Hepatocyte (in vitro differentiated cells): ENCODE data around the gene GSTM5. TPM values are rescaled to one million over a fixed set of nuclear protein-coding genes. Genes with fewer than 3 reads are reported as not detected.

Experiments used
- DNase-seq: peaks from one replicate; pipeline ENCODE4 v3.0.0-alpha.2; 2016; ENCODE audit warnings: low spot score
- H2AFZ ChIP-seq: fragments of 200-600 bp; sonication (generic); 2 replicates; pipeline ENCODE4 v1.6.0; 2016; ENCODE audit warnings: antibody characterized with exemption, mild to moderate bottlenecking
- H3K27ac ChIP-seq: fragments of 200-600 bp; sonication (generic); 2 replicates; pipeline ENCODE4 v1.5.1; 2016; ENCODE audit warnings: mild to moderate bottlenecking
- H3K27me3 ChIP-seq: fragments of 200-600 bp; sonication (generic); 2 replicates; pipeline ENCODE4 v1.6.1; 2016
- H3K36me3 ChIP-seq: fragments of 200-600 bp; sonication (generic); replicated peaks from 2 replicates; pipeline ENCODE4 v1.5.1; 2016; ENCODE audit warnings: low read depth; ENCODE audit not compliant: insufficient read depth
- H3K4me1 ChIP-seq: fragments of 200-600 bp; sonication (generic); 2 replicates; pipeline ENCODE4 v1.5.1; 2016; ENCODE audit warnings: mild to moderate bottlenecking, moderate library complexity; ENCODE audit not compliant: insufficient read depth
- H3K4me2 ChIP-seq: fragments of 200-600 bp; sonication (generic); 2 replicates; pipeline ENCODE4 v1.6.0; 2016
- H3K4me3 ChIP-seq: fragments of 200-600 bp; sonication (generic); 2 replicates; pipeline ENCODE4 v1.5.1; 2016; ENCODE audit warnings: mild to moderate bottlenecking
- H3K79me2 ChIP-seq: fragments of 200-600 bp; sonication (generic); 2 replicates; pipeline ENCODE4 v1.6.0; 2017; ENCODE audit warnings: mild to moderate bottlenecking
- H3K9me2 ChIP-seq: fragments of 200-600 bp; sonication (generic); replicated peaks from 2 replicates; pipeline ENCODE4 v1.6.0; 2017; ENCODE audit warnings: mild to moderate bottlenecking; ENCODE audit not compliant: insufficient read depth
- H3K9me3 ChIP-seq: fragments of 200-600 bp; sonication (generic); 2 replicates; pipeline ENCODE4 v1.5.1; 2016; ENCODE audit warnings: low read depth, mild to moderate bottlenecking
- H4K20me1 ChIP-seq: fragments of 200-600 bp; sonication (generic); 2 replicates; pipeline ENCODE4 v1.6.0; 2016; ENCODE audit warnings: mild to moderate bottlenecking; ENCODE audit not compliant: insufficient read depth, poor library complexity, severe bottlenecking
- CTCF ChIP-seq: fragments of 200-600 bp; sonication (generic); IDR thresholded peaks from 2 replicates; pipeline ENCODE4 v1.5.1; 2016; ENCODE audit warnings: antibody characterized with exemption, mild to moderate bottlenecking; ENCODE audit not compliant: poor library complexity
- EZH2 ChIP-seq: fragments of 200-600 bp; sonication (generic); IDR thresholded peaks from 2 replicates; pipeline ENCODE4 v1.6.1; 2016; ENCODE audit warnings: antibody characterized with exemption, mild to moderate bottlenecking, borderline replicate concordance
- EZH2phosphoT487 ChIP-seq: fragments of 200-600 bp; sonication (generic); IDR thresholded peaks from one replicate; pipeline ENCODE4 v1.6.1; 2018; ENCODE audit warnings: antibody characterized with exemption, mild to moderate bottlenecking, low read depth, moderate library complexity; ENCODE audit not compliant: unreplicated experiment, severe bottlenecking
- WGBS: methylation state at CpG from one replicate; pipeline ENCODE4 v1.1.6; 2016; ENCODE audit warnings: low lambda C conversion rate; ENCODE audit errors: missing lambda C conversion rate; 5-methylcytosine and 5-hydroxymethylcytosine counted together
- polyA plus RNA-seq: library from polyadenylated mRNA; unstranded; fragments of >200 nt; fragmentation: Nextera tagmentation; extraction: Ambion mirVana; gene quantifications from 2 replicates; pipeline ENCODE4 v1.2.1, GENCODE V29; 2016
- total RNA-seq: library from RNA; depleted of rRNA; stranded (reverse); fragments of >200 nt; gene quantifications from 2 replicates; pipeline ENCODE4 v1.2.3, GENCODE V29; 2014

The GSTM5 gene
- total and polyA plus RNA-seq, 2 experiments from 2014 or later, result 1.2 to 3.0 TPM

GRCh38 chr1:109712321-109712864 lies 342 bp downstream of the GSTM5 start:
- Histone ChIP-seq H2AFZ (no peak overlapping the region), H3K4me1 (no peaks in the 10 kb centered on the region), H3K9me3 (no peaks in the 10 kb centered on the region), H3K9me2 (no peaks in the 10 kb centered on the region), H4K20me1 (no peaks in the 10 kb centered on the region), H3K4me2 (no peak overlapping the region), H3K36me3 (no peaks in the 10 kb centered on the region), H3K79me2 (no peaks in the 10 kb centered on the region), H3K27me3 (no peaks in the 10 kb centered on the region), H3K4me3 (no peak overlapping the region), H3K27ac (no peak overlapping the region)
- no peak for DNase-seq
- no peak for TF ChIP-seq EZH2
- TF ChIP-seq CTCF, result no peak
- WGBS, result 95% methylated on average over 11 of the region's 22 CpGs

GRCh38 chr1:109713636-109714035 lies 1.6 kb downstream of the GSTM5 start:
- H3K27me3 ChIP-seq, result no peaks in the 10 kb centered on the region
- H3K9me2 ChIP-seq, result no peaks in the 10 kb centered on the region
- 89% methylated on average over 5 of the region's 5 CpGs for WGBS
- no peaks in the 10 kb centered on the region for H3K79me2 ChIP-seq
- no peak overlapping the region for H3K4me2 ChIP-seq
- no peak for DNase-seq
- H3K36me3 ChIP-seq, result no peaks in the 10 kb centered on the region
- no peak overlapping the region for H3K4me3 ChIP-seq
- TF ChIP-seq EZH2 (no peak), EZH2phosphoT487 (no peak), CTCF (no peak)
- H3K4me1 ChIP-seq, result no peaks in the 10 kb centered on the region
- H3K9me3 ChIP-seq, result no peaks in the 10 kb centered on the region
- H4K20me1 ChIP-seq, result no peaks in the 10 kb centered on the region
- H3K27ac ChIP-seq, result no peak overlapping the region
- H2AFZ ChIP-seq, result no peak overlapping the region

- no peak for DNase-seq
- no peaks in the 10 kb centered on the region for H4K20me1 ChIP-seq
- H3K4me3 ChIP-seq, result no peak overlapping the region
- TF ChIP-seq EZH2 (no peak), CTCF (no peak), EZH2phosphoT487 (no peak)
- H3K27ac ChIP-seq, result no peak overlapping the region
- H3K4me1 ChIP-seq, result no peaks in the 10 kb centered on the region
- no peaks in the 10 kb centered on the region for H3K9me3 ChIP-seq
- H3K9me2 ChIP-seq, result no peaks in the 10 kb centered on the region
- H3K79me2 ChIP-seq, result no peaks in the 10 kb centered on the region
- no peak overlapping the region for H3K4me2 ChIP-seq
- no peaks in the 10 kb centered on the region for H3K36me3 ChIP-seq
- no peak overlapping the region for H2AFZ ChIP-seq
- 88% methylated on average over 12 of the region's 12 CpGs for WGBS
- no peaks in the 10 kb centered on the region for H3K27me3 ChIP-seq
Observed at GRCh38 chr1:109714661-109715372, 2.8 kb downstream of the GSTM5 start.
